IMR-90 (cell line): ENCODE measurements around the gene FDXR. TPM values are rescaled to one million over a fixed set of nuclear protein-coding genes. Genes with fewer than 3 reads are reported as not detected.

Source experiments
- ATAC-seq: fragments of 200-7000 bp; cut with Tn5 transposase; 2 replicates; pipeline ENCODE4 v1.9.1; 2020; ENCODE audit warnings: low read depth, mild to moderate bottlenecking, moderate library complexity
- BruUV-seq: library from RNA; stranded (reverse); fragments of 400-500 nt; replicated peaks from 2 replicates; lab custom pipeline; 2021; lab: Mats Ljungman, UMichigan
- CTCF ChIA-PET: fragments of 300-600 bp; formaldehyde crosslinking; extraction: SDS; loops from one replicate; lab custom pipeline; 2021; ENCODE audit warnings: antibody characterized with exemption; lab: Yijun Ruan, JAX
- POLR2A ChIA-PET: fragments of 300-600 bp; sonication (Branson Sonifier 250); formaldehyde crosslinking; loops from one replicate; lab custom pipeline; 2022; ENCODE audit warnings: antibody characterized with exemption; ENCODE audit not compliant: unreplicated experiment; lab: Charles Lee
- DNase-seq: peaks from one replicate; pipeline ENCODE4 v3.0.0; 2013
- H2AFZ ChIP-seq: replicated peaks from 2 replicates; pipeline ENCODE3; 2013; ENCODE audit warnings: low read length, mild to moderate bottlenecking; ENCODE audit not compliant: poor library complexity
- H2AK5ac ChIP-seq: 2 replicates; pipeline ENCODE4 v1.6.1; 2013; ENCODE audit warnings: low read depth, low read length, inconsistent platforms
- H2AK9ac ChIP-seq: replicated peaks from 2 replicates; pipeline ENCODE3; 2013; ENCODE audit warnings: mild to moderate bottlenecking, low read depth, low read length, moderate library complexity; ENCODE audit not compliant: poor library complexity
- H2BK120ac ChIP-seq: 2 replicates; pipeline ENCODE4 v1.6.1; 2013; ENCODE audit warnings: low read depth, low read length, inconsistent platforms
- H2BK15ac ChIP-seq: 3 replicates; pipeline ENCODE4 v1.6.1; 2013; ENCODE audit warnings: low read depth, low read length, inconsistent platforms
- H2BK20ac ChIP-seq: 2 replicates; pipeline ENCODE4 v1.6.1; 2013; ENCODE audit warnings: low read depth, mild to moderate bottlenecking, inconsistent platforms, low read length, moderate library complexity
- H2BK5ac ChIP-seq: 2 replicates; pipeline ENCODE4 v1.6.1; 2013; ENCODE audit warnings: mild to moderate bottlenecking, low read depth, low read length, inconsistent platforms; ENCODE audit not compliant: poor library complexity, severe bottlenecking
- H3K14ac ChIP-seq: replicated peaks from 2 replicates; pipeline ENCODE4 v1.6.1; 2013; ENCODE audit warnings: low read depth, low read length, inconsistent platforms
- H3K18ac ChIP-seq: 2 replicates; pipeline ENCODE4 v1.6.1; 2013; ENCODE audit warnings: low read depth, low read length, control low read depth
- H3K23ac ChIP-seq: 2 replicates; pipeline ENCODE4 v1.6.1; 2013; ENCODE audit warnings: low read depth, low read length, inconsistent platforms
- H3K27ac ChIP-seq: 2 replicates; pipeline ENCODE4 v1.5.1; 2013; ENCODE audit warnings: mild to moderate bottlenecking, control low read depth, low read length; ENCODE audit not compliant: insufficient read depth
- H3K27me3 ChIP-seq: 2 replicates; pipeline ENCODE4 v1.6.1; 2013; ENCODE audit warnings: low read length; ENCODE audit not compliant: control insufficient read depth, insufficient read depth
- H3K36me3 ChIP-seq: 2 replicates; pipeline ENCODE4 v1.6.1; 2013; ENCODE audit warnings: low read length, mixed read lengths; ENCODE audit not compliant: control insufficient read depth, insufficient read depth
- H3K4ac ChIP-seq: 2 replicates; pipeline ENCODE4 v1.6.1; 2013; ENCODE audit warnings: low read depth, low read length, inconsistent platforms
- H3K4me1 ChIP-seq: 2 replicates; pipeline ENCODE4 v1.6.1; 2013; ENCODE audit warnings: low read length, mixed read lengths; ENCODE audit not compliant: control insufficient read depth, insufficient read depth
- H3K4me2 ChIP-seq: 2 replicates; pipeline ENCODE4 v1.6.1; 2013; ENCODE audit warnings: low read depth, mild to moderate bottlenecking, control low read depth, low read length, moderate library complexity
- H3K4me3 ChIP-seq: 2 replicates; pipeline ENCODE4 v1.5.1; 2013; ENCODE audit warnings: low read depth, mild to moderate bottlenecking, control low read depth, low read length, moderate library complexity; ENCODE audit not compliant: insufficient read depth
- H3K56ac ChIP-seq: 2 replicates; pipeline ENCODE4 v1.6.1; 2013; ENCODE audit warnings: low read length, inconsistent platforms; ENCODE audit not compliant: insufficient read depth; ENCODE audit errors: extremely low read depth
- H3K79me1 ChIP-seq, 2 experiments: 2 replicates each; pipeline ENCODE4 v1.6.1; 2013; ENCODE audit warnings: low read length in 2 of 2, inconsistent platforms in 1 of 2, low read depth in 1 of 2
- H3K9ac ChIP-seq: 2 replicates; pipeline ENCODE4 v1.6.1; 2013; ENCODE audit warnings: low read depth, low read length, control low read depth
- H3K9me1 ChIP-seq: 2 replicates; pipeline ENCODE4 v1.6.1; 2013; ENCODE audit warnings: low read length, inconsistent platforms; ENCODE audit not compliant: insufficient read depth
- H3K9me3 ChIP-seq: 2 replicates; pipeline ENCODE4 v1.6.1; 2013; ENCODE audit warnings: low read length; ENCODE audit not compliant: control insufficient read depth, insufficient read depth
- H4K20me1 ChIP-seq: 2 replicates; pipeline ENCODE4 v1.6.1; 2013; ENCODE audit warnings: low read length, inconsistent platforms; ENCODE audit not compliant: insufficient read depth
- H4K5ac ChIP-seq: 2 replicates; pipeline ENCODE4 v1.6.1; 2013; ENCODE audit warnings: mild to moderate bottlenecking, low read depth, low read length, control low read depth
- H4K8ac ChIP-seq, 2 experiments: 2 replicates each; pipeline ENCODE4 v1.6.1; 2013; ENCODE audit warnings: low read depth in 2 of 2, low read length in 2 of 2, control low read depth in 1 of 2, inconsistent platforms in 1 of 2
- H4K91ac ChIP-seq: 2 replicates; pipeline ENCODE4 v1.6.1; 2013; ENCODE audit warnings: low read depth, low read length, inconsistent platforms; ENCODE audit not compliant: insufficient read depth
- CHD1 ChIP-seq: IDR thresholded peaks from 2 replicates; pipeline ENCODE4 v1.6.1; 2012; ENCODE audit warnings: low read depth, low read length, improper control_type of control experiment
- MAFK ChIP-seq: IDR thresholded peaks from 2 replicates; pipeline ENCODE4 v1.6.1; 2012; ENCODE audit warnings: low read depth, low read length, improper control_type of control experiment
- POLR2A ChIP-seq: IDR thresholded peaks from 2 replicates; pipeline ENCODE4 v1.6.1; 2012; ENCODE audit warnings: mild to moderate bottlenecking, low read depth, low read length
- RAD21 ChIP-seq: IDR thresholded peaks from 2 replicates; pipeline ENCODE4 v1.6.1; 2012; ENCODE audit warnings: low read length, improper control_type of control experiment
- RCOR1 ChIP-seq: IDR thresholded peaks from 2 replicates; pipeline ENCODE4 v1.6.1; 2012; ENCODE audit warnings: mild to moderate bottlenecking, low read length, improper control_type of control experiment; ENCODE audit not compliant: insufficient replicate concordance
- RFX5 ChIP-seq: IDR thresholded peaks from 2 replicates; pipeline ENCODE4 v1.8.0; 2012; ENCODE audit warnings: low read depth, mild to moderate bottlenecking, low read length, moderate library complexity
- SMC3 ChIP-seq: fragments of 150-350 bp; IDR thresholded peaks from 2 replicates; pipeline ENCODE4 v1.6.1; 2016; ENCODE audit warnings: low read depth, mild to moderate bottlenecking, antibody characterized with exemption, low read length, moderate library complexity
- WGBS, 2 experiments: methylation state at CpG; one replicate each; pipeline versions ENCODE4 v1.1.5 to v1.1.7; 2013; ENCODE audit warnings: missing lambda C conversion rate in 2 of 2; ENCODE audit not compliant: insufficient read length in 1 of 2; ENCODE audit errors: extremely low coverage in 2 of 2; 5-methylcytosine and 5-hydroxymethylcytosine counted together
- dilution Hi-C: fragments of 300-500 bp; cut with HindIII; formaldehyde crosslinking; loops from one replicate; pipeline ENCODE4 v1.14.3; 2018; ENCODE audit warnings: low sequenced_read_pairs; ENCODE audit not compliant: unreplicated experiment
- in situ Hi-C: fragments of 300-500 bp; cut with MboI; formaldehyde crosslinking; loops from 3 replicates; pipeline ENCODE4 v1.14.3; 2019; ENCODE audit warnings: low sequenced_read_pairs, inconsistent platforms, mixed read lengths
- intact Hi-C: fragments of 100-400 bp; cut with micrococcal nuclease; formaldehyde crosslinking; loops from 2 replicates; pipeline ENCODE4 v1.10.0; 2022
- polyA plus RNA-seq, 3 experiments: library from polyadenylated mRNA; depleted of rRNA; stranded (reverse); fragments of >200 nt; gene quantifications; 2 replicates each; pipeline ENCODE4 v1.2.3, GENCODE V29; 2012; ENCODE audit warnings: low replicate concordance in 1 of 3
- total RNA-seq: library from RNA; depleted of rRNA; stranded (reverse); fragments of >200 nt; gene quantifications from 2 replicates; pipeline ENCODE4 v1.2.3, GENCODE V29; 2012

FDXR gene
- total and polyA plus RNA-seq, 2 of the 4 experiments (the other 2 are of a cell fraction): 12.4 to 18.6 TPM

DNA sequence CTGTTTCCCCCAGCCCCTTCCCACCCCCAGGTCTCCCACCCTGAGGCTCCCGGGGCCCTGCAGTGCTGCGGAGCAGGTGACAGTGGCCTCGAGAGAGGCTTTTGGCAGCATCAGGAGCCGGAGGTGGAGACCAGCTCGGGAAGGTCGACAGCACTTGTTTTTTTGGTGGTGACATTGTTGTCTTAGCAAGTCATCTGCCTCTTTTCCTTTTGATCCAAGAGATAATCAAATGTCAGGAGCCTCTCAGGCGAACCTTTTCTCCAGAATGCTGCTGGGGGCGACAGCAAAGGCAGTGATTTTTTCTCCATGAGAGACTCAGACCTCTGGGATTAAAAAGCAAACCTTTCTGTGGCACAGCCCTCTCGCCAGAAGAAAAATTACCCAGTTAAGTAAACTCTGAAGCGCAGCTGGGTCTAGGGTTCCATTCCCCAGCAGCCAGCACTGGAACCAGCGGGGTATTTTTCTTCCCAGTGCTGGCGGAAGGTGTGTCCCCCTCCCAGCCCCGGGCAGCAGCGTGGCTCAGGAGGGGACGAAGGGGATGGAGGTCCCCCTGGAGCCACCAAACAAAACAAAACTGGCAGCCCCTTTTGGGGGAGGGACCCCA is 50.4 kb downstream of the FDXR start:
- Histone ChIP-seq H4K8ac (no peak overlapping the region), H2BK5ac (no peak overlapping the region), H3K4me3 (no peak overlapping the region), H2BK15ac (no peak overlapping the region), H3K56ac (no peak overlapping the region), H3K9me1 (0 out of 2 replicates have a peak, but pooled peaks cover 3% of the 10 kb centered on the region), H3K27me3 (no peaks in the 10 kb centered on the region), H3K9me3 (no peaks in the 10 kb centered on the region), H3K14ac (no peak overlapping the region), H4K5ac (no peak overlapping the region), H3K4ac (no peak overlapping the region), H4K91ac (no peak overlapping the region), H3K9ac (no peak overlapping the region), H3K23ac (no peak overlapping the region), H2BK20ac (no peak overlapping the region), H2AFZ (no peak overlapping the region), H3K27ac (no peak overlapping the region), H3K79me1 (no peaks in the 10 kb centered on the region), H3K4me2 (no peak overlapping the region), H4K20me1 (no peaks in the 10 kb centered on the region), H2BK120ac (no peak overlapping the region), H3K18ac (no peak overlapping the region), H2AK5ac (no peak overlapping the region), H2AK9ac (no peak overlapping the region), H3K36me3 (peaks cover 12% of the 10 kb centered on the region), H3K4me1 (no peaks in the 10 kb centered on the region)
- intact Hi-C loops: no loop called here
- ATAC-seq: no peak
- CTCF ChIA-PET: no interaction called here
- dilution Hi-C loops: no loop called here
- BruUV-seq: no TSS peak
- no peak for DNase-seq
- TF ChIP-seq MAFK (no peak), RFX5 (no peak), RCOR1 (no peak), CHD1 (no peak), RAD21 (no peak), POLR2A (no peak), SMC3 (no peak)
- in situ Hi-C loops: no loop called here
- POLR2A ChIA-PET: no interaction called here
- 76% methylated on average over 5 of the region's 15 CpGs; no CpG with 5 or more reads in 1 of the 2 experiments for whole genome bisulfite sequencing, 2 experiments
